Neural cell (in vitro differentiated cells): ENCODE results near the gene MACROH2A1.

Source experiments
- TAF1 ChIP-seq: IDR thresholded peaks from 2 replicates; pipeline ENCODE4 v1.6.1; 2012; ENCODE audit warnings: low read depth
- TF ChIP-seq, protein P1 (sequence below): fragments of 450-650 bp; IDR thresholded peaks from 2 replicates; pipeline ENCODE4 v1.5.1; 2014; ENCODE audit warnings: antibody characterized with exemption, mild to moderate bottlenecking, moderate library complexity; ENCODE audit not compliant: poor library complexity, severe bottlenecking

DNA sequence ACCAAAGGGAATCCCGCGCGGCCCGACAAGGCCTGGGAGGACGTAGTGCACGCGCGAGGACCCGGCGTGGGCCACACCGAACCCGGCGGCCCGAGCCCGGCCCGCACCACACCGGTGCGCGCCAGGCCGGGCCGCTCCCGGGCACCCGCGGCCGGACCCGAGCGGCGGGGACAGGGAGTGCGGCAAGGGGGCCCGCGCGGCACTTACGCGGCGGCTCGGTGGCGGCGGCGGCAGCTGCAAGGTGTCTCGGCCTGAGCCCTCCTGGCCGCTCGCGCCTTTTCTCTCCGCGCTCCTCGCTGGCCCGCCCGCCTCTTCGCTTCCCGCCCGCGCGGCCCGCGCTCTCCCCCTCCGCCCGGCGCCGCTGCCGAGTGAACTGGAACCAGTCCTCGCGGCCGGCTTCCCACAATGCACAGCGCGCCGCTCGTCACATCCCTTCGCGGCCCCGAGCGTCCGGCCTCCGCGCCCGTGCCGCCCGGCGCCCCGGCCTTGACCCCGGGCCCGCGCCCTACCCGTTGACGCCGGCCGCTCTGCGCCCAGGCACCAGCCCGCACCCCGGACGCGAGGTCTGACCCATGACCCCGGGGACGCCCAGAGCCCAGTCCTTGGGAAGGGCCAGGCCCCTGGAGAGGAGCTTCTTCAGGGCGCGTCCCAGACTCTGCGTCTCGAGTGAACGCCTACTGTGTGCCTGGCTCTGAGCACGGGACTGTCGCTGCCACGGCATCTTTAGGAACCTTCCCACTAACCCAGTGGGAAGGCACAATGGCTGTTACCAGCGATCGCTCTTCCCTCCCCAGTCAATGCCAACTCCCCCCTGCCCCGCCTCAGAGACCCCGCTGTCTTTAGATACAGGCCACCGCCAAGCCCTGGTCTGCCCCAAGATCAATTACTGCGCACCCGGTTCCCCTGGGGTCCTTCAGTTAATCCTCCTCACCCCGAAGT lies at the start of gene MACROH2A1:
- TF ChIP-seq, protein P1, sequence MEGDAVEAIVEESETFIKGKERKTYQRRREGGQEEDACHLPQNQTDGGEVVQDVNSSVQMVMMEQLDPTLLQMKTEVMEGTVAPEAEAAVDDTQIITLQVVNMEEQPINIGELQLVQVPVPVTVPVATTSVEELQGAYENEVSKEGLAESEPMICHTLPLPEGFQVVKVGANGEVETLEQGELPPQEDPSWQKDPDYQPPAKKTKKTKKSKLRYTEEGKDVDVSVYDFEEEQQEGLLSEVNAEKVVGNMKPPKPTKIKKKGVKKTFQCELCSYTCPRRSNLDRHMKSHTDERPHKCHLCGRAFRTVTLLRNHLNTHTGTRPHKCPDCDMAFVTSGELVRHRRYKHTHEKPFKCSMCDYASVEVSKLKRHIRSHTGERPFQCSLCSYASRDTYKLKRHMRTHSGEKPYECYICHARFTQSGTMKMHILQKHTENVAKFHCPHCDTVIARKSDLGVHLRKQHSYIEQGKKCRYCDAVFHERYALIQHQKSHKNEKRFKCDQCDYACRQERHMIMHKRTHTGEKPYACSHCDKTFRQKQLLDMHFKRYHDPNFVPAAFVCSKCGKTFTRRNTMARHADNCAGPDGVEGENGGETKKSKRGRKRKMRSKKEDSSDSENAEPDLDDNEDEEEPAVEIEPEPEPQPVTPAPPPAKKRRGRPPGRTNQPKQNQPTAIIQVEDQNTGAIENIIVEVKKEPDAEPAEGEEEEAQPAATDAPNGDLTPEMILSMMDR = peak; percentile 28
- TF ChIP-seq TAF1 = peak; percentile 31
